ENCODE data around the gene RNU5D-1.
"Not testable (repeated sequence)": the region's sequence is repeated elsewhere in the genome, so short reads cannot be mapped to it uniquely, and the experiment has no call there.

RNU5D-1 gene

GRCh38 chr1:44699375-44699774, 31.6 kb downstream of the RNU5D-1 start:
- DNase-seq (ENCODE audit: low read depth), result not testable (repeated sequence)

GRCh38 chr1:44698138-44698537, 32.8 kb downstream of the RNU5D-1 start:
- DNase-seq (ENCODE audit: low read depth), result no peak

- no peak for DNase-seq (ENCODE audit: low read depth)
Observed at GRCh38 chr1:44696789-44697345, 34.1 kb downstream of the RNU5D-1 start.

- no peak for DNase-seq (ENCODE audit: low read depth)
Observed at GRCh38 chr1:44696101-44696500, 34.9 kb downstream of the RNU5D-1 start.

- no peak for DNase-seq (ENCODE audit: low read depth)
Observed at GRCh38 chr1:44695671-44696070, 35.3 kb downstream of the RNU5D-1 start.

- no peak for DNase-seq (ENCODE audit: low read depth)
Observed at GRCh38 chr1:44694863-44695478, 36.0 kb downstream of the RNU5D-1 start.

GRCh38 chr1:44693900-44694299, 37.1 kb downstream of the RNU5D-1 start:
- no peak for DNase-seq (ENCODE audit: low read depth)

GRCh38 chr1:44693159-44693558, 37.8 kb downstream of the RNU5D-1 start:
- no peak for DNase-seq (ENCODE audit: low read depth)

- no peak for DNase-seq (ENCODE audit: low read depth)
Observed at GRCh38 chr1:44689447-44689765, 41.6 kb downstream of the RNU5D-1 start.

GRCh38 chr1:44688760-44689446, 42.1 kb downstream of the RNU5D-1 start:
- no peak for DNase-seq (ENCODE audit: low read depth)

- no peak for DNase-seq (ENCODE audit: low read depth)
Observed at GRCh38 chr1:44685881-44686280, 45.1 kb downstream of the RNU5D-1 start.

- no peak for DNase-seq (ENCODE audit: low read depth)
Observed at GRCh38 chr1:44685218-44685617, 45.8 kb downstream of the RNU5D-1 start.

- no peak for DNase-seq (ENCODE audit: low read depth)
Observed at GRCh38 chr1:44684525-44684924, 46.4 kb downstream of the RNU5D-1 start.

GRCh38 chr1:44682883-44683265, 48.1 kb downstream of the RNU5D-1 start:
- no peak for DNase-seq (ENCODE audit: low read depth)

- no peak for DNase-seq (ENCODE audit: low read depth)
Observed at GRCh38 chr1:44681905-44682882, 48.8 kb downstream of the RNU5D-1 start.

Measured in T follicular helper cell (primary cell).